Osteocyte (in vitro differentiated cells): ENCODE data around the gene KRTAP10-6. TPM values are rescaled to one million over a fixed set of nuclear protein-coding genes. Genes with fewer than 3 reads are reported as not detected.

Source experiments
- DNase-seq: peaks from one replicate; pipeline ENCODE4 v3.0.0; 2021; ENCODE audit warnings: mixed read lengths; ENCODE audit not compliant: unreplicated experiment; ENCODE audit errors: extremely low spot score
- H3K27ac Mint-ChIP-seq: one replicate; pipeline ENCODE4 v1.8.0; 2021; ENCODE audit warnings: mild to moderate bottlenecking, mixed read lengths; ENCODE audit not compliant: unreplicated experiment
- H3K27me3 Mint-ChIP-seq: one replicate; pipeline ENCODE4 v1.8.0; 2021; ENCODE audit warnings: mixed read lengths; ENCODE audit not compliant: unreplicated experiment
- H3K36me3 Mint-ChIP-seq: one replicate; pipeline ENCODE4 v1.8.0; 2021; ENCODE audit warnings: mixed read lengths; ENCODE audit not compliant: unreplicated experiment
- H3K4me1 Mint-ChIP-seq: one replicate; pipeline ENCODE4 v1.8.0; 2021; ENCODE audit warnings: mixed read lengths; ENCODE audit not compliant: unreplicated experiment
- H3K4me3 Mint-ChIP-seq: one replicate; pipeline ENCODE4 v1.8.0; 2021; ENCODE audit warnings: mild to moderate bottlenecking, moderate library complexity, mixed read lengths; ENCODE audit not compliant: unreplicated experiment
- H3K9me3 Mint-ChIP-seq: one replicate; pipeline ENCODE4 v1.8.0; 2021; ENCODE audit warnings: mixed read lengths; ENCODE audit not compliant: unreplicated experiment
- CTCF ChIP-seq: fragments of 200-600 bp; sonication (generic); IDR thresholded peaks from 2 replicates; pipeline ENCODE4 v1.5.0; 2021; ENCODE audit warnings: antibody characterized with exemption, mild to moderate bottlenecking, moderate library complexity
- total RNA-seq: library from RNA; stranded (reverse); gene quantifications from 2 replicates; pipeline ENCODE4 v1.2.1, GENCODE V29; 2021

KRTAP10-6 gene
- total RNA-seq, 1 donor from 2014 or later: not detected

DNA sequence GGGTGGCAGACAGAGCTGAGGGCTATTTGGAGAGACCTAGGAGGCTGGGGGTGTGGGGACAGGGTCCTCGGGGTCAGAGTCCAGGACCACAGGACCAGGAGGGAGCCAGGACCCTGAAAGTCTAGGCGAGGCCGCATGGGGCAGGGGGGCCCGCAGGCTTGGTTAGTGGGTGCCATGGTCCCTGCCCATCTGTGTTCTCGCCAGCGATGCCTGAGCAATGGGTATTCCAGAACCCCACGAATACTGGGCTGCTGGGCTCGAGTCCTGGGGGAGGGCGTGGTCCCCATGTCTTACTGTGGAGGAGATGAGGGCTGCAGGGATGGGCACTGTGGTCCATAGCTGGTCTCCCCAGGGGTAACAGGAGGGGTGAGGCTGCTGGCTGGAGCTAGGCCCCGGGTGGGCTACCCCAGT is 2.0 kb downstream of the KRTAP10-6 start:
- Mint-ChIP-seq H3K36me3 (no peaks in the 10 kb centered on the region), H3K27ac (no peak overlapping the region), H3K9me3 (no peaks in the 10 kb centered on the region), H3K4me1 (peaks cover 3% of the 10 kb centered on the region), H3K27me3 (peaks cover 34% of the 10 kb centered on the region), H3K4me3 (no peak overlapping the region)
- TF ChIP-seq CTCF: no peak
- DNase-seq: peak; percentile 81

GRCh38 chr21:44589586-44590305 is 2.6 kb downstream of the KRTAP10-6 start:
- no peak overlapping the region for H3K27ac Mint-ChIP-seq
- no peaks in the 10 kb centered on the region for H3K9me3 Mint-ChIP-seq
- H3K36me3 Mint-ChIP-seq: no peaks in the 10 kb centered on the region
- peaks cover 3% of the 10 kb centered on the region for H3K4me1 Mint-ChIP-seq
- H3K4me3 Mint-ChIP-seq: no peak overlapping the region
- peaks cover 35% of the 10 kb centered on the region for H3K27me3 Mint-ChIP-seq
- no peak for DNase-seq
- no peak for TF ChIP-seq CTCF

- no peaks in the 10 kb centered on the region for H3K9me3 Mint-ChIP-seq
- no peaks in the 10 kb centered on the region for H3K36me3 Mint-ChIP-seq
- no peak overlapping the region for H3K27ac Mint-ChIP-seq
- H3K27me3 Mint-ChIP-seq: peaks cover 35% of the 10 kb centered on the region
- no peak for TF ChIP-seq CTCF
- no peak for DNase-seq
- H3K4me1 Mint-ChIP-seq: peaks cover 3% of the 10 kb centered on the region
- H3K4me3 Mint-ChIP-seq: no peak overlapping the region
Observed at GRCh38 chr21:44589094-44589493, 3.2 kb downstream of the KRTAP10-6 start.

DNA sequence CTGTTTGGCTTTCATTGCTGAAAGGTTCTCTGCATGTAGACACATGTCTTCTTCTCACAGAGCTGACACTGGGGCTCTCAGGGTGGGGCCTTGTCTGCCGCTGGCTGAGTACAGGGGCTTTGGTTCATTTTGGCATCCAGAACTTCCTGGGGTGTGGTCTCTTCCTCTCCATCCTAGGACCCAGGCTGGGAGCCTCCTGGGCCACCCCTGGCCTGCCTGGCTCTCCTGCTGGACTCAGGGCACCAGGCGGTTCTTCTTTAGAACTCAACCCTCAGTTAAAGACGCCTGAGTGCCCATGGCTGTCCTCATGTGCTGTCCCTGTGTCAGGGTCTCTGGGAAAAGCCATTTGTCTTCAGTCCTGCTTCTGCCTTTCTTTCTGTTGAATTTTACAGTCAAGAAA is 6.4 kb downstream of the KRTAP10-6 start:
- H3K27ac Mint-ChIP-seq: no peak overlapping the region
- H3K4me3 Mint-ChIP-seq: no peak overlapping the region
- H3K27me3 Mint-ChIP-seq: peaks cover 33% of the 10 kb centered on the region
- H3K4me1 Mint-ChIP-seq: peaks cover 3% of the 10 kb centered on the region
- peak; percentile 62 for DNase-seq
- peaks cover 9% of the 10 kb centered on the region for H3K9me3 Mint-ChIP-seq
- H3K36me3 Mint-ChIP-seq: no peaks in the 10 kb centered on the region
- TF ChIP-seq CTCF: no peak

DNA sequence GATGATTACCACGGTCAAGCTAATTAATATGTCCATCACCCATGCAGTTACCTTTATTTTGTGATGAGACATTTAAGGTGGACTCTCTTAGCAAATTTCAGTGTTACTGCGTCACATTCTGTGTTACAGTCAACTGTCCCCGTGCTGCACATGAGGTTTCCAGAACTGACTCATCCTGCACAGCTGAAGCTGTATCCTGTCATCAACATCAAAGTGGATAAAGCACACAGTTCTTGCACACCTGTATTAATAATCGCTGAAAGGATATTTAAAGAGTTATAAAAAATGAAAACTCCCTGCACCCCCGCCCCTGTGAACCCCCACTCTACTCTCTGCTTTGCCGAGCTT is 8.5 kb downstream of the KRTAP10-6 start:
- peaks cover 33% of the 10 kb centered on the region for H3K27me3 Mint-ChIP-seq
- no peaks in the 10 kb centered on the region for H3K36me3 Mint-ChIP-seq
- DNase-seq: no peak
- peaks cover 10% of the 10 kb centered on the region for H3K9me3 Mint-ChIP-seq
- no peak overlapping the region for H3K27ac Mint-ChIP-seq
- H3K4me1 Mint-ChIP-seq: peaks cover 3% of the 10 kb centered on the region
- H3K4me3 Mint-ChIP-seq: no peak overlapping the region
- TF ChIP-seq CTCF: no peak
